ENCODE data around the gene CD200R1.

CD200R1 gene

DNA sequence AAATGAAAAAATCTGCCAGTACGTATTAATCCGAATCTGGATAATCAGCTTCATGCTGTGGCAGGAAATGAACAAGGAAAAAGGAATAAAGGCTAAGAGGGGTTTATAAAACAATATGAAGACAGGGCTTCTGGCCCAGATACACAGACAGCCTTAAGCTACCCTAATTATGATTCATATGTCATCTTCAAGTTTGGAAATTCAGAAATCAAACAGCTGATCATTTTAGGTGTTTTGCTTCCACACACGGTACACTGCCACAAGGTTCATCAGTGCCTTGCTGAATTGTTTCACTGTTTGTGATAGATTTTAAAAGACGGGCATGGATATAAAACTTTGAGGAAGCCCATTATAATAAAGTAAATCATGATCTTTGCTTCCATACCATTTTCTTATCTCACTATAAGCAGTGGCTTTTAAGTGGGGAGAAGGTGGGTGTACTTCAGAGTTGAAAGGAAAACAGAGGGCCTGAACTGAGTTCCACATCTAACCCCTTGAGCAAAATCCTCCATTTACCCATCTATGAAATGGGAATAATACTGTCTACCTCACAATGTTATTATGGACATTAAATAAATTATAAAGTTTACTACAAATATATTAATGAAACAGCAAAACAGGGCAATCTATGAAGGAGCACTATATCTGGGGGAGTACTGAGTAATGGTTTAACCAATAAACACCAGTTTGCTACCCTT is 31.6 kb upstream of the CD200R1 start:
- Histone ChIP-seq H3K4me1 (ENCODE audit: control insufficient read depth, low read length) (no peaks in the 10 kb centered on the region), H3F3A (ENCODE audit: control insufficient read depth, insufficient read depth) (0 out of 2 replicates have a peak, but pooled peaks cover under 1% of the 10 kb centered on the region), H3K36me3 (ENCODE audit: control insufficient read depth, low read length) (peaks cover 98% of the 10 kb centered on the region), H4K20me1 (ENCODE audit: control insufficient read depth, insufficient read depth, low read depth, low read length) (no peaks in the 10 kb centered on the region; the same call in 1 of the 2 replicates), H3K9me2 (replicated peaks; ENCODE audit: control insufficient read depth, low read length) (no peaks in the 10 kb centered on the region), H3K79me2 (ENCODE audit: control insufficient read depth, low read length) (peaks cover 19% of the 10 kb centered on the region), H3K27me3 (ENCODE audit: control insufficient read depth, low read length) (no peaks in the 10 kb centered on the region), H3K27ac (ENCODE audit: low read depth, low read length) (no peak overlapping the region), H3K4me3 (ENCODE audit: low read length) (no peak overlapping the region), H3K4me2 (ENCODE audit: low read length) (no peak overlapping the region), H3K9me3 (ENCODE audit: control insufficient read depth, insufficient read depth, low read length) (no peaks in the 10 kb centered on the region)
- no peak for TF ChIP-seq EZH2phosphoT487 (IDR thresholded peaks at IDR 0.05; ENCODE audit: borderline replicate concordance, low read length)
- TF ChIP-seq, protein P1, sequence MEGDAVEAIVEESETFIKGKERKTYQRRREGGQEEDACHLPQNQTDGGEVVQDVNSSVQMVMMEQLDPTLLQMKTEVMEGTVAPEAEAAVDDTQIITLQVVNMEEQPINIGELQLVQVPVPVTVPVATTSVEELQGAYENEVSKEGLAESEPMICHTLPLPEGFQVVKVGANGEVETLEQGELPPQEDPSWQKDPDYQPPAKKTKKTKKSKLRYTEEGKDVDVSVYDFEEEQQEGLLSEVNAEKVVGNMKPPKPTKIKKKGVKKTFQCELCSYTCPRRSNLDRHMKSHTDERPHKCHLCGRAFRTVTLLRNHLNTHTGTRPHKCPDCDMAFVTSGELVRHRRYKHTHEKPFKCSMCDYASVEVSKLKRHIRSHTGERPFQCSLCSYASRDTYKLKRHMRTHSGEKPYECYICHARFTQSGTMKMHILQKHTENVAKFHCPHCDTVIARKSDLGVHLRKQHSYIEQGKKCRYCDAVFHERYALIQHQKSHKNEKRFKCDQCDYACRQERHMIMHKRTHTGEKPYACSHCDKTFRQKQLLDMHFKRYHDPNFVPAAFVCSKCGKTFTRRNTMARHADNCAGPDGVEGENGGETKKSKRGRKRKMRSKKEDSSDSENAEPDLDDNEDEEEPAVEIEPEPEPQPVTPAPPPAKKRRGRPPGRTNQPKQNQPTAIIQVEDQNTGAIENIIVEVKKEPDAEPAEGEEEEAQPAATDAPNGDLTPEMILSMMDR (IDR thresholded peaks at IDR 0.05; ENCODE audit: low read depth, low read length, poor library complexity, severe bottlenecking), result no peak

DNA sequence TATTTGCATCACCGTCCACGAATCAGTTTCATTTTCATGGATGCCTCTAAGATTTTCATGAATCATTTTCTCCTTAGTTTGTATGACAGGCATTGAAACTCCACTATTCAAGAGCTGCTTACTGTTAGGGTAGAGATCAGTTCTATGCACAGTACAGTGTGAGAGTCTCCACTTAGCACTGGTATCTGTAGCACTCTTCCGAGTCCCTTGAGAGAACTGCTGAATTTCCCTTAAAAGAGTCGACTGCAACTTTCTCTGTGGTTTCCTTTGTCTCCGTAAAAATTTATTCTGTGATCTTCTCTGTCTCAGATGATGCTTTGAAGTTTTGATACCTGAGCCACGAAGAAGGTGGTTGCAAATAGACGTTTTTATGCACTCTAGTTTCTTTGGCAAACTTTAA is 30.7 kb upstream of the CD200R1 start:
- H3K9me3 ChIP-seq (ENCODE audit: control insufficient read depth, insufficient read depth, low read length), result no peaks in the 10 kb centered on the region
- peaks cover 17% of the 10 kb centered on the region for H3K79me2 ChIP-seq (ENCODE audit: control insufficient read depth, low read length)
- no peak overlapping the region for H3K4me2 ChIP-seq (ENCODE audit: low read length)
- peaks cover 3% of the 10 kb centered on the region; the same call in 1 of the 2 replicates for H3K4me1 ChIP-seq (ENCODE audit: control insufficient read depth, low read length)
- 0 out of 2 replicates have a peak, but pooled peaks cover 3% of the 10 kb centered on the region for H3F3A ChIP-seq (ENCODE audit: control insufficient read depth, insufficient read depth)
- H3K27ac ChIP-seq (ENCODE audit: low read depth, low read length), result no peak overlapping the region
- H4K20me1 ChIP-seq (ENCODE audit: control insufficient read depth, insufficient read depth, low read depth, low read length), result no peaks in the 10 kb centered on the region; the same call in 1 of the 2 replicates
- no peaks in the 10 kb centered on the region for H3K27me3 ChIP-seq (ENCODE audit: control insufficient read depth, low read length)
- no peaks in the 10 kb centered on the region for H3K9me2 ChIP-seq (replicated peaks; ENCODE audit: control insufficient read depth, low read length)
- no peak overlapping the region for H3K4me3 ChIP-seq (ENCODE audit: low read length)
- TF ChIP-seq, protein P1 (IDR thresholded peaks at IDR 0.05; ENCODE audit: low read depth, low read length, poor library complexity, severe bottlenecking), result no peak
- TF ChIP-seq EZH2phosphoT487 (IDR thresholded peaks at IDR 0.05; ENCODE audit: borderline replicate concordance, low read length), result no peak
- peaks cover 98% of the 10 kb centered on the region for H3K36me3 ChIP-seq (ENCODE audit: control insufficient read depth, low read length)

DNA sequence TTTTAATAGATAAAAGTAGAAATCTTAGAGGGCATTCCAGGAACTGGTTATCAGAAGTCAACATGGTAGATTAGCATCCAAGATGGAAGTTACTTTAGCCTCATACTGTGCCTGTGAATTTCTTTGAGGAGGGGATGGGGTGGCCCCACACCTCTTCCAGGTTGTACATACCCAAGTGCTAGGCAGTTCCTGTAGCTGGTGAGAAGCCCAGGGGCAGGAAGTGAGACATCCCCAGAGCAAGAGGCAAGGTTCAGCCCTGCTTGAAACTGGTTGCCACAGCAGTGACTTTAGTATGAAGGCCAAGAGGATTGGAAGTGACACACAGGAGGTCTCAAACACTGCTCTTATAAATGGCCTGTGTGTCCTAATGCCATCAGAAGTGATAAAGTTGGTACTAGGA is 27.8 kb upstream of the CD200R1 start:
- H3K4me2 ChIP-seq (ENCODE audit: low read length), result no peak overlapping the region
- H3K36me3 ChIP-seq (ENCODE audit: control insufficient read depth, low read length), result peaks cover 96% of the 10 kb centered on the region
- H3K4me3 ChIP-seq (ENCODE audit: low read length), result no peak overlapping the region
- no peak overlapping the region for H3K27ac ChIP-seq (ENCODE audit: low read depth, low read length)
- H3K9me2 ChIP-seq (replicated peaks; ENCODE audit: control insufficient read depth, low read length), result no peaks in the 10 kb centered on the region
- no peak for TF ChIP-seq EZH2phosphoT487 (IDR thresholded peaks at IDR 0.05; ENCODE audit: borderline replicate concordance, low read length)
- TF ChIP-seq, protein P1 (IDR thresholded peaks at IDR 0.05; ENCODE audit: low read depth, low read length, poor library complexity, severe bottlenecking), result no peak
- no peaks in the 10 kb centered on the region for H3K79me2 ChIP-seq (ENCODE audit: control insufficient read depth, low read length)
- no peaks in the 10 kb centered on the region for H3K27me3 ChIP-seq (ENCODE audit: control insufficient read depth, low read length)
- H4K20me1 ChIP-seq (ENCODE audit: control insufficient read depth, insufficient read depth, low read depth, low read length), result no peaks in the 10 kb centered on the region
- H3K4me1 ChIP-seq (ENCODE audit: control insufficient read depth, low read length), result peaks cover 4% of the 10 kb centered on the region; the same call in 1 of the 2 replicates
- H3K9me3 ChIP-seq (ENCODE audit: control insufficient read depth, insufficient read depth, low read length), result no peaks in the 10 kb centered on the region
- H3F3A ChIP-seq (ENCODE audit: control insufficient read depth, insufficient read depth), result 0 out of 2 replicates have a peak, but pooled peaks cover 3% of the 10 kb centered on the region

All from DOHH2 (cell line).